Measurements from ENCODE around the gene FBLN2.

GRCh38 chr3:13518516-13518953 is 30.4 kb upstream of the FBLN2 start:
- no peak for TF ChIP-seq EZH2 (IDR thresholded peaks at IDR 0.05; ENCODE audit: borderline replicate concordance, low read depth, low read length, severe bottlenecking)
- TF ChIP-seq, protein P1, sequence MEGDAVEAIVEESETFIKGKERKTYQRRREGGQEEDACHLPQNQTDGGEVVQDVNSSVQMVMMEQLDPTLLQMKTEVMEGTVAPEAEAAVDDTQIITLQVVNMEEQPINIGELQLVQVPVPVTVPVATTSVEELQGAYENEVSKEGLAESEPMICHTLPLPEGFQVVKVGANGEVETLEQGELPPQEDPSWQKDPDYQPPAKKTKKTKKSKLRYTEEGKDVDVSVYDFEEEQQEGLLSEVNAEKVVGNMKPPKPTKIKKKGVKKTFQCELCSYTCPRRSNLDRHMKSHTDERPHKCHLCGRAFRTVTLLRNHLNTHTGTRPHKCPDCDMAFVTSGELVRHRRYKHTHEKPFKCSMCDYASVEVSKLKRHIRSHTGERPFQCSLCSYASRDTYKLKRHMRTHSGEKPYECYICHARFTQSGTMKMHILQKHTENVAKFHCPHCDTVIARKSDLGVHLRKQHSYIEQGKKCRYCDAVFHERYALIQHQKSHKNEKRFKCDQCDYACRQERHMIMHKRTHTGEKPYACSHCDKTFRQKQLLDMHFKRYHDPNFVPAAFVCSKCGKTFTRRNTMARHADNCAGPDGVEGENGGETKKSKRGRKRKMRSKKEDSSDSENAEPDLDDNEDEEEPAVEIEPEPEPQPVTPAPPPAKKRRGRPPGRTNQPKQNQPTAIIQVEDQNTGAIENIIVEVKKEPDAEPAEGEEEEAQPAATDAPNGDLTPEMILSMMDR (IDR thresholded peaks at IDR 0.05; ENCODE audit: borderline replicate concordance, extremely low read depth, low read length, poor library complexity, severe bottlenecking): no peak
